ENCODE data around the gene TMEM218.

GRCh38 chr11:125088123-125088522 is 23.3 kb downstream of the TMEM218 start:
- no peak for TF ChIP-seq TCF4 (CRISPR knock-in tag; IDR thresholded peaks at IDR 0.05; ENCODE audit: borderline replicate concordance)
- TF ChIP-seq ZFP30 (CRISPR knock-in tag; IDR thresholded peaks at IDR 0.05): no peak
- no peak for TF ChIP-seq CSRNP3 (CRISPR knock-in tag; IDR thresholded peaks at IDR 0.05)
- TF ChIP-seq PATZ1 (CRISPR knock-in tag; IDR thresholded peaks at IDR 0.05; ENCODE audit: borderline replicate concordance): no peak
- TF ChIP-seq CREB5 (CRISPR knock-in tag; IDR thresholded peaks at IDR 0.05; ENCODE audit: low read depth): no peak
- TF ChIP-seq ZFP3 (CRISPR knock-in tag; IDR thresholded peaks at IDR 0.05): no peak
- no peak for TF ChIP-seq BACH2 (CRISPR knock-in tag; IDR thresholded peaks at IDR 0.05; ENCODE audit: borderline replicate concordance)
- TF ChIP-seq POU6F1 (CRISPR knock-in tag; IDR thresholded peaks at IDR 0.05; ENCODE audit: borderline replicate concordance, low read depth): no peak
- TF ChIP-seq GLIS3 (CRISPR knock-in tag; IDR thresholded peaks at IDR 0.05): no peak
- no peak for TF ChIP-seq ESRRG (CRISPR knock-in tag; IDR thresholded peaks at IDR 0.05)
- TF ChIP-seq OSR1 (CRISPR knock-in tag; IDR thresholded peaks at IDR 0.05): no peak

Data from SK-N-SH treated with all-trans-retinoic acid at 6 μM for 48 hours (cell line).